NOMO-1 treated with DMSO at 0.1 percent for 48 hours (cell line): ENCODE data around the gene SNX3.
"Not testable (repeated sequence)": the region's sequence is repeated elsewhere in the genome, so short reads cannot be mapped to it uniquely, and the experiment has no call there.

Source experiments
- DNase-seq: peaks from one replicate; lab custom pipeline; 2025; ENCODE audit not compliant: unreplicated experiment; lab: John Stamatoyannopoulos, UW

SNX3 gene

GRCh38 chr6:108263371-108263770, 2.5 kb upstream of the SNX3 start:
- DNase-seq: no peak

- peak; percentile 46 for DNase-seq
These were observed 573 bp downstream of the SNX3 start for GRCh38 chr6:108260126-108260808.

GRCh38 chr6:108254433-108255410, 6.1 kb downstream of the SNX3 start:
- DNase-seq: no peak

GRCh38 chr6:108253241-108253640, 7.6 kb downstream of the SNX3 start:
- no peak for DNase-seq

- DNase-seq: no peak
These were observed 8.8 kb downstream of the SNX3 start for GRCh38 chr6:108252055-108252454.

GRCh38 chr6:108251252-108251651, 9.6 kb downstream of the SNX3 start:
- DNase-seq: no peak

- DNase-seq: no peak
These were observed 10.5 kb downstream of the SNX3 start for GRCh38 chr6:108250240-108250866.

- no peak for DNase-seq
These were observed 12.8 kb downstream of the SNX3 start for GRCh38 chr6:108247965-108248536.

- DNase-seq: not testable (repeated sequence)
These were observed 15.7 kb downstream of the SNX3 start for GRCh38 chr6:108245095-108245494.

- no peak for DNase-seq
These were observed 17.0 kb downstream of the SNX3 start for GRCh38 chr6:108243836-108244235.

GRCh38 chr6:108242721-108243120, 18.1 kb downstream of the SNX3 start:
- DNase-seq: no peak

- no peak for DNase-seq
These were observed 18.6 kb downstream of the SNX3 start for GRCh38 chr6:108242259-108242658.

- DNase-seq: no peak
These were observed 22.5 kb downstream of the SNX3 start for GRCh38 chr6:108238322-108238721.

- no peak for DNase-seq
These were observed 24.0 kb downstream of the SNX3 start for GRCh38 chr6:108236791-108237190.

GRCh38 chr6:108235127-108235526, 25.7 kb downstream of the SNX3 start:
- no peak for DNase-seq

GRCh38 chr6:108228416-108228815, 32.4 kb downstream of the SNX3 start:
- DNase-seq: no peak

GRCh38 chr6:108227290-108227689, 33.5 kb downstream of the SNX3 start:
- no peak for DNase-seq

GRCh38 chr6:108222504-108222903, 38.3 kb downstream of the SNX3 start:
- peak; percentile 73 for DNase-seq

- no peak for DNase-seq
These were observed 38.8 kb downstream of the SNX3 start for GRCh38 chr6:108222064-108222463.

GRCh38 chr6:108211671-108212070, 49.2 kb downstream of the SNX3 start:
- DNase-seq: no peak

- DNase-seq: no peak
These were observed 50.3 kb downstream of the SNX3 start for GRCh38 chr6:108210556-108210955.
